ENCODE data around the gene EXOC6B.

EXOC6B gene

GRCh38 chr2:72744049-72744448 is 81.8 kb downstream of the EXOC6B start:
- DNase-seq (ENCODE audit: low read depth in 1 of 2, low spot score in 1 of 2), result no peak

DNA sequence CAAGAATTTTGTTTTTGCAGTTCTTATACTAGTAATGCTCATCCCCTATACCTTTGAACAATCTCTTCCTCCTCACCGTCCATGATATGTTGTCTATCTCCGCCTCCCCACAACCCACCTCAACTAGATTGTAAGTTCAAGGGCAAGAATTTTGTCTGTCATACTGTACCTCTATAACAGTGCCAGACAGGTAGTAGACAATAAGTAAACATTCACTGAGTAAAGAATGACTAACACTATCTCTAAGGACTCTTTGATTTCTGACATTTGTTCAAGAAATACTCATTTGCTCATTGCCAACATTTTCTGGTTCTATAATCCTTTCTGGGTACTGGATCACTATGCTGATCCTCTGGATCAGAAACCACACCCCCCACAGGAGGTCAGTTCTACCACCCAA is 82.4 kb downstream of the EXOC6B start:
- DNase-seq (ENCODE audit: low read depth in 1 of 2, low spot score in 1 of 2), result no peak

- no peak for DNase-seq (ENCODE audit: low read depth in 1 of 2, low spot score in 1 of 2)
Measured at GRCh38 chr2:72738096-72738495, 87.7 kb downstream of the EXOC6B start.

DNA sequence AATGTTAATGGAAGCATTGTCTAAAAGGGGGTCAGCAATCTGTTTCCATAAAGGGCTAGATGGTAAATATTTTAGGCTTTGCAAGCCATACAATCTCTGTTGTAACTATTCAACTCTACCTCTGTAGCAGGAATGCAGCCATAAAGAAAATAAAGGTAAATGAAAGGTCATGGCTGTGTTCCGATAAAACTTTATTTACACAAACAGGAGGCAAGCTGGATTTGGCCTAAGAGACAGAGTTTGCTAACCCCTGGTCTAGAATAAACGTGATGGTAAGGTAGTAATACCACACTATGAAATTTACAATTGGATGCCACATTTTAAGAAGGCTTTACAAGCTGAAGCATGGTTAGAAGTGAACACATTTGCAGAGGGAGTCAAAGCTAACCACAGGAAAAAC is 91.4 kb downstream of the EXOC6B start:
- no peak for DNase-seq (ENCODE audit: low read depth in 1 of 2, low spot score in 1 of 2)

DNA sequence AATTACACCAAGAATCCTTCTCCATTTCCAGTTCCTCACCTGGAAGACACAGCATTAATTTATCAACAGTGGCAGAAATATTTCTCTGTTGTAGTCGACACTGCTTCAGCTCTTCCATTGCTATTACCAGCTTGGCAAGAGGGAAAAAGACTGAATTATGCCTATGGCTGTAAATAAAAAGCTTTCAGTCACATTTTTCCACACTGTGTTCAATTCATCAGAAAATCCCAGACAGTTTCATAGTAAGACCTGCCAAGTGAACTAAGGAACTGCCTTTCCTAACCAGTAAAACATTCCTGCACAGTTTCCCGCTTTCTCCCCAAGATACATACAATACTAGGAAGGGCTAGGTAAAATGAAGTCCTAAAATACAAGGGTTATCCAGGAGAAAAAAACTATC is 94.7 kb downstream of the EXOC6B start:
- no peak for DNase-seq (ENCODE audit: low read depth in 1 of 2, low spot score in 1 of 2)

DNA sequence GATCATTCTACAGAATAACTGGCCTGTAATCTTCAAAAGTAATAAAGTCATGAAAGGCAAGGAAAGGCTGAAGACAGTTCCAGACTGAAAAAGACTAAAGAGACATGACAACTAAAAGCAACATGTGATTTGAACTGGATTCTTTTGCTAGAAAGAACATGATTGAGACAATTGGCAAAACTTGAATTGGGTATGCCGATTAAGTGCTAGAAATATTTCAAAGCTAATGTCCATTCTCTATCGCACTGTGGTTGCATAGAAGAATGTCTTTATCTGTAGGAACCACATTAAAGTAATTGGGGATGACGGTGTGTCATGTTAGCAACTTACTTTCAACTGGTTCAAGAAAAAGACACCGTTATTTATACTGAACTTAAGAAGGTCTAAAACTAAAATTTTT is 98.5 kb downstream of the EXOC6B start:
- DNase-seq (ENCODE audit: low read depth in 1 of 2, low spot score in 1 of 2), result no peak

DNA sequence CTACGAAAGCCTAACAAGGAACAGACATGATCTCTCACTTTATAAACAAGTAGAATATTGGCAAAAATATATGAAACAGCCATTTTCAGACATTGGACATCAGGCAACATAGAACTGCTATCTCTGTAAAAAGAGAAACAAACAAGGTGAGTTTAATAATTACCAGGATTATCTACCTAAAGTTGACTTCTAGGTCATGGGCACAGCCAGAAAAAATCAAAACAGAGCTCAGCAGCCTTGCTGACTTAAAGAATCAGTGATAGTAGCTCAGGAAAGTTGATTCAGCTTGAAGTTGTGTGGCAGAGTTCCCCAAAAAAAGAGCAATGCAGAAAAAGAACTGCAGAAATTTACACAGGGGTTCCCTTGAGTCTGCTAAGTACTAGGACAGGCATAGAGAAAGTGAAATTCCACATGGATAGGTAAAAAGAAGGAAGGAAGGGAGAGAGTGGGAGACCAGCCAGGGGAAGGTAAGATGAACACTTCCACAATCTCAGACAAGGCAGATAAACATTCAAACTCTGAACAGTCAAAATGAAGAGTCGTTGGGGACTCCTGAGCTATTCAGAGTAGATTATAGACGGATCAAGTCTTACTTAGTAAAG is 102.0 kb downstream of the EXOC6B start:
- no peak for DNase-seq (ENCODE audit: low read depth in 1 of 2, low spot score in 1 of 2)

DNA sequence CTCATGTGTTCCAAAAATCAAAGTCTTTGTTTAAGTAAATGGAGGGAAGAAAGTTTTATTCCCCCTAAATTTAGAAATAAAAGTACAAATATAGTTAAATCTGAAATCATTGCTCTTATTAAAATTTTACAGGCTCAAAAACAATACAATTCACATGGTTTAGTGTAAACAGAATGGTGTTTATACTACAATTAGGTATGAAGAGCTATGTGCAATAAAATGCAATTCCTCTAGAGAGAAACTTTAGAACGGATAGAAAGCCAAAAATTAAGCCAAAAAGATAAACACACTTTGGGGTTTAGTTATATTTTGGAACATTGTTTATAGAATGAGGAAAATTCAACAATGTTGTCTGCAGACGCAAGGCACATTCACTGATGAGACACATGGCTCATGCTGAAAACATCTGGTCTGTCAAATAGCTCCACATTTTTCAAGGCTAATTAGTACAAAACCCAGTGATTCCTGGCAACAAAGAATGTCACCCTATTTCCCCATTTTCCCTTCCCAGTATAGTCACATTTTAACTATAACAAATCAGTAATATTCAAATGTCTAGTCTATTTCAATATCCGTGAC is 103.3 kb downstream of the EXOC6B start:
- DNase-seq (ENCODE audit: low read depth in 1 of 2, low spot score in 1 of 2), result no peak

- no peak for DNase-seq (ENCODE audit: low read depth in 1 of 2, low spot score in 1 of 2)
Measured at GRCh38 chr2:72719416-72719815, 106.4 kb downstream of the EXOC6B start.

DNA sequence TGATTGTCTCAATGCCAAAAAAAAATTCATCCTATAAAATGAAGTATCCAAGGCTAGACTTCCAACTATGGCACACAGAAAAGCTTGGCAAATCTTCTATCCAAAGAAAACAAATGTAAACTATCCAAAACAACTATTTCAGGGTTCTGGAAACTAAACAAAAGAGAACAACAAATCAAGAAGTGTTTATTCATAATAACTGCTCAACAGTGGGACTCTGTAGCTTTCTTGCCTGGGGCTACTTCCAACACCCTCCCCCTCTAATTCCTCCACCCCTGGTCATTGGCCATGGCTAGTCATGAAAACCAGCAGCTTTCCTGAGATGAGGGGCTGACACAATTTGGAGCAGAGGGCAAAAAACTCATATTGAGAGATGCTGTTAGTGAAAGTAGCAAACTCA is 107.0 kb downstream of the EXOC6B start:
- no peak for DNase-seq (ENCODE audit: low read depth in 1 of 2, low spot score in 1 of 2)

- DNase-seq (ENCODE audit: low read depth in 1 of 2, low spot score in 1 of 2), result no peak
Measured at GRCh38 chr2:72716601-72717000, 109.2 kb downstream of the EXOC6B start.

- no peak for DNase-seq (ENCODE audit: low read depth in 1 of 2, low spot score in 1 of 2)
Measured at GRCh38 chr2:72713857-72714256, 112.0 kb downstream of the EXOC6B start.

GRCh38 chr2:72712977-72713376 is 112.9 kb downstream of the EXOC6B start:
- no peak for DNase-seq (ENCODE audit: low read depth in 1 of 2, low spot score in 1 of 2)

GRCh38 chr2:72712304-72712703 is 113.5 kb downstream of the EXOC6B start:
- DNase-seq (ENCODE audit: low read depth in 1 of 2, low spot score in 1 of 2), result no peak

GRCh38 chr2:72710418-72711152 is 115.2 kb downstream of the EXOC6B start:
- no peak for DNase-seq (ENCODE audit: low read depth in 1 of 2, low spot score in 1 of 2)

- no peak for DNase-seq (ENCODE audit: low read depth in 1 of 2, low spot score in 1 of 2)
Measured at GRCh38 chr2:72708236-72708635, 117.6 kb downstream of the EXOC6B start.

- no peak for DNase-seq (ENCODE audit: low read depth in 1 of 2, low spot score in 1 of 2)
Measured at GRCh38 chr2:72698300-72698699, 127.5 kb downstream of the EXOC6B start.

GRCh38 chr2:72696559-72696958 is 129.3 kb downstream of the EXOC6B start:
- DNase-seq (ENCODE audit: low read depth in 1 of 2, low spot score in 1 of 2), result no peak

- no peak for DNase-seq (ENCODE audit: low read depth in 1 of 2, low spot score in 1 of 2)
Measured at GRCh38 chr2:72695676-72696075, 130.2 kb downstream of the EXOC6B start.

DNA sequence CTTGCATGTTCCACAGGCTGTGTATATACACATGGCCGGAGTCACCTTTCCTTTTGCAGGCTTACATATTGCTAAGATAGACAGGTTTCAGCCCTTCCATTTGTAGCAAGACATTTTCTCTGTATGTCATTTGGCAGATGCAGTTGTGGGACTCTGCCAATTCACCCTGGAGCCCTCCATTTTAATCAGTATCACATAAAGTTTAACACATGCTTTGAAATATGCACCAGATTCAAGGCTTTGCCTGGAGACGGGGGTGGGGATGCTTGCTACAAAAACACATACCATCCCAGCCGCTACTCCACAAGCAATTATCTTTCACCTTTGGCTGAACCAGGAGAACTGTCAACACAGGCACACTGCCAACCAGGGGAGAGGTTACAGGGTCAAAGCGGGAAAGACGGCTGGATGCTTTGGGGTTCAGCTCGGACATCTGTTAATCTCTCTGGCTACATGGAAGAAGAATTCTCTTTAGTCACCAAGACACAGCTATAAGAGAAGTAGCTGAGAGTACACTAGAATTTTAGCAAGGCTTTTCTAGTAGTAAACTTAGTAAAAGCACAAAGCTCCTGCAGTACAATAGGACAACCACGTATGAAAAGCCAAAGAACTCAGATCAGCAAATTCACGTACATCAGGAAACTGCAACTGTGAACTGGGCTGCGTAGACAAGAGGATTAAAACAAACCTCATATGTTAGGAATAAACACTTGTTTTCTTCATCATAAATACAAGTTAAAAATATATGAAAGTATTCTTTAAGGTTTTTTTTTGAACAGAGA is 130.9 kb downstream of the EXOC6B start:
- no peak for DNase-seq (ENCODE audit: low read depth in 1 of 2, low spot score in 1 of 2)

GRCh38 chr2:72689579-72690195 is 136.1 kb downstream of the EXOC6B start:
- DNase-seq (ENCODE audit: low read depth in 1 of 2, low spot score in 1 of 2), result no peak

All from activated T-helper 1 cell treated with anti-CD3 and anti-CD28 coated beads, Interleukin-2, amount 50 U/mL, for 16 hours (primary cell).